ENCODE data around the gene GTF2F1. TPM values are rescaled to one million over a fixed set of nuclear protein-coding genes. Genes with fewer than 3 reads are reported as not detected.
"Not testable (repeated sequence)": the region's sequence is repeated elsewhere in the genome, so short reads cannot be mapped to it uniquely, and the experiment has no call there.

GTF2F1 gene
- polyA plus RNA-seq, 3 donors from 2014 or later: 11.0 to 29.8 (median 11.5) TPM

GRCh38 chr19:6373813-6374108 lies 19.2 kb downstream of the GTF2F1 start:
- peak overlapping the region; percentile 79 to 95 (median 92) for H3K4me3 Mint-ChIP-seq
- H3K9me3 Mint-ChIP-seq: no peaks in the 10 kb centered on the region
- peaks cover 0 to 7% (median 3%) of the 10 kb centered on the region in 3 donors for H3K36me3 Mint-ChIP-seq
- H3K27me3 Mint-ChIP-seq (ENCODE audit: low read depth in 3 of 3): peaks cover 3 to 6% (median 5%) of the 10 kb centered on the region in 3 donors
- peak overlapping the region; percentile 78 to 96 (median 92) for H3K27ac Mint-ChIP-seq
- H3K4me1 Mint-ChIP-seq: peaks cover 17 to 18% of the 10 kb centered on the region in 2 donors
- no peak for DNase-seq

- Mint-ChIP-seq H3K27me3 (ENCODE audit: low read depth in 3 of 3) (peaks cover 3 to 6% (median 5%) of the 10 kb centered on the region in 3 donors), H3K4me1 (peaks cover 17 to 18% of the 10 kb centered on the region in 2 donors), H3K27ac (peak overlapping the region; percentile 83 to 96 (median 92)), H3K9me3 (no peaks in the 10 kb centered on the region), H3K4me3 (peak overlapping the region; percentile 79 to 95 (median 92)), H3K36me3 (peaks cover 0 to 8% (median under 1%) of the 10 kb centered on the region in 3 donors)
- DNase-seq: peak; percentile 93 to 96 (median 95)
Measured at GRCh38 chr19:6373096-6373812, 19.7 kb downstream of the GTF2F1 start.

- Mint-ChIP-seq H3K9me3 (no peaks in the 10 kb centered on the region), H3K4me3 (peak within 1 kb of the TSS; percentile 79 to 95 (median 92)), H3K27me3 (ENCODE audit: low read depth in 3 of 3) (peaks cover 3 to 6% (median 5%) of the 10 kb centered on the region in 3 donors), H3K4me1 (peaks cover 17 to 18% of the 10 kb centered on the region in 2 donors), H3K36me3 (peaks cover 0 to 8% (median 4%) of the 10 kb centered on the region in 3 donors), H3K27ac (peak within 1 kb of the TSS; percentile 83 to 96 (median 92))
- peak; percentile 96 to 98 (median 98) for DNase-seq
Measured at GRCh38 chr19:6372594-6373095, 20.3 kb downstream of the GTF2F1 start, which contains the start of gene ALKBH7. Gene ALKBH7, plus strand, starts transcription at chr19:6372794. Its CDS starts 27 bp downstream, at chr19:6372821.

GRCh38 chr19:6364353-6364752 lies 28.6 kb downstream of the GTF2F1 start:
- Mint-ChIP-seq H3K27ac (no peak overlapping the region), H3K4me1 (peaks cover 12 to 18% of the 10 kb centered on the region in 2 donors), H3K27me3 (ENCODE audit: low read depth in 3 of 3) (peaks cover 1 to 3% (median 2%) of the 10 kb centered on the region in 3 donors), H3K36me3 (peaks cover 4 to 11% (median 10%) of the 10 kb centered on the region in 3 donors), H3K9me3 (no peaks in the 10 kb centered on the region), H3K4me3 (peak overlapping the region in 1 of 5 donors; percentile 19)
- no peak for DNase-seq

GRCh38 chr19:6362351-6362801 lies 30.6 kb downstream of the GTF2F1 start:
- peaks cover 12 to 16% of the 10 kb centered on the region in 2 donors for H3K4me1 Mint-ChIP-seq
- no peaks in the 10 kb centered on the region for H3K9me3 Mint-ChIP-seq
- peak overlapping the region; percentile 82 to 93 (median 88) for H3K27ac Mint-ChIP-seq
- peaks cover 4 to 6% (median 4%) of the 10 kb centered on the region in 3 donors for H3K36me3 Mint-ChIP-seq
- peaks cover 1 to 3% (median 2%) of the 10 kb centered on the region in 3 donors for H3K27me3 Mint-ChIP-seq (ENCODE audit: low read depth in 3 of 3)
- H3K4me3 Mint-ChIP-seq: peak overlapping the region; percentile 88 to 94 (median 90)
- DNase-seq: peak in 2 of 3 donors; percentile 16 to 17

- Mint-ChIP-seq H3K27ac (peak overlapping the region; percentile 82 to 93 (median 88)), H3K9me3 (no peaks in the 10 kb centered on the region), H3K4me1 (peaks cover 12 to 16% of the 10 kb centered on the region in 2 donors), H3K4me3 (peak overlapping the region; percentile 88 to 94 (median 90)), H3K36me3 (peaks cover 4 to 6% (median 4%) of the 10 kb centered on the region in 3 donors), H3K27me3 (ENCODE audit: low read depth in 3 of 3) (peaks cover 1 to 3% (median 2%) of the 10 kb centered on the region in 3 donors)
- no peak for DNase-seq
Measured at GRCh38 chr19:6362027-6362350, 31.0 kb downstream of the GTF2F1 start.

- peak overlapping the region; percentile 88 to 94 (median 90) for H3K4me3 Mint-ChIP-seq
- peak overlapping the region in 3 of 6 donors; percentile 51 to 93 (median 88) for H3K27ac Mint-ChIP-seq
Measured at GRCh38 chr19:6360857-6361216, 32.1 kb downstream of the GTF2F1 start.

GRCh38 chr19:6360445-6360844 lies 32.5 kb downstream of the GTF2F1 start:
- H3K36me3 Mint-ChIP-seq; DNase-seq; H3K27me3 Mint-ChIP-seq (ENCODE audit: low read depth in 3 of 3); H3K9me3 Mint-ChIP-seq: not testable (repeated sequence)
- H3K4me3 Mint-ChIP-seq: peak overlapping the region in 4 of 5 donors; percentile 53 to 93 (median 74)
- H3K4me1 Mint-ChIP-seq: peaks cover 12 to 16% of the 10 kb centered on the region in 2 donors
- peak overlapping the region in 1 of 6 donors; percentile 93 for H3K27ac Mint-ChIP-seq

More at GRCh38 chr19:6360857-6361216, 32.1 kb downstream of the GTF2F1 start:
- not testable (repeated sequence) for H3K9me3 Mint-ChIP-seq; DNase-seq; H3K36me3 Mint-ChIP-seq; H3K27me3 Mint-ChIP-seq (ENCODE audit: low read depth in 3 of 3)
- peaks cover 12 to 16% of the 10 kb centered on the region in 2 donors for H3K4me1 Mint-ChIP-seq

- peaks cover 12 to 16% of the 10 kb centered on the region in 2 donors for H3K4me1 Mint-ChIP-seq
- no peaks in the 10 kb centered on the region for H3K9me3 Mint-ChIP-seq
- DNase-seq: no peak
- H3K27ac Mint-ChIP-seq: peak overlapping the region in 1 of 6 donors; percentile 21
- H3K4me3 Mint-ChIP-seq: peak overlapping the region in 3 of 5 donors; percentile 5 to 31 (median 30)
- H3K27me3 Mint-ChIP-seq (ENCODE audit: low read depth in 3 of 3): peaks cover 1 to 3% (median 2%) of the 10 kb centered on the region in 3 donors
- H3K36me3 Mint-ChIP-seq: no peaks in the 10 kb centered on the region
Measured at GRCh38 chr19:6359568-6360341, 33.2 kb downstream of the GTF2F1 start.

- H3K27me3 Mint-ChIP-seq (ENCODE audit: low read depth in 3 of 3): peaks cover 1 to 3% (median 2%) of the 10 kb centered on the region in 3 donors
- H3K27ac Mint-ChIP-seq: no peak overlapping the region
- no peaks in the 10 kb centered on the region for H3K9me3 Mint-ChIP-seq
- H3K36me3 Mint-ChIP-seq: no peaks in the 10 kb centered on the region
- DNase-seq: no peak
- no peak overlapping the region for H3K4me3 Mint-ChIP-seq
- peaks cover 12 to 15% of the 10 kb centered on the region in 2 donors for H3K4me1 Mint-ChIP-seq
Measured at GRCh38 chr19:6358003-6358402, 35.0 kb downstream of the GTF2F1 start.

GRCh38 chr19:6357174-6357573 lies 35.8 kb downstream of the GTF2F1 start:
- Mint-ChIP-seq H3K4me3 (no peak overlapping the region), H3K36me3 (no peaks in the 10 kb centered on the region), H3K27me3 (ENCODE audit: low read depth in 3 of 3) (peaks cover 1 to 3% (median 2%) of the 10 kb centered on the region in 3 donors), H3K27ac (no peak overlapping the region), H3K4me1 (peaks cover 5 to 8% of the 10 kb centered on the region in 2 donors), H3K9me3 (no peaks in the 10 kb centered on the region)
- DNase-seq: no peak

GRCh38 chr19:6355321-6356040 lies 37.5 kb downstream of the GTF2F1 start:
- not testable (repeated sequence) for H3K27me3 Mint-ChIP-seq (ENCODE audit: low read depth in 3 of 3); DNase-seq; H3K4me3 Mint-ChIP-seq; H3K4me1 Mint-ChIP-seq; H3K36me3 Mint-ChIP-seq; H3K27ac Mint-ChIP-seq; H3K9me3 Mint-ChIP-seq

GRCh38 chr19:6354098-6354674 lies 38.8 kb downstream of the GTF2F1 start:
- Mint-ChIP-seq H3K4me1 (no peaks in the 10 kb centered on the region), H3K27ac (no peak overlapping the region), H3K27me3 (ENCODE audit: low read depth in 3 of 3) (no peaks in the 10 kb centered on the region), H3K36me3 (no peaks in the 10 kb centered on the region), H3K9me3 (no peaks in the 10 kb centered on the region), H3K4me3 (no peak overlapping the region)
- DNase-seq: no peak

All from immature natural killer cell (primary cell).